Activated naive CD4-positive, alpha-beta T cell treated with Interleukin-2 at 50 U/mL for 16 hours (primary cell): ENCODE results near the gene C1QC.
A peak's percentile ranks its signal among the peaks of the same experiment; 100 is the strongest.
"Not testable (repeated sequence)": the region's sequence is repeated elsewhere in the genome, so short reads cannot be mapped to it uniquely, and the experiment has no call there.

Experiments
- DNase-seq: peaks from one replicate; pipeline ENCODE4 v3.0.0-alpha.2; 2020

C1QC gene

GRCh38 chr1:22651941-22652856 lies 8.8 kb downstream of the C1QC start:
- no peak for DNase-seq

- no peak for DNase-seq
Observed at GRCh38 chr1:22652881-22653316, 9.5 kb downstream of the C1QC start, which contains the start of gene C1QB. Gene C1QB (plus strand): TSS chr1:22653236. CDS start chr1:22659463, 6,227 bp downstream.

DNA sequence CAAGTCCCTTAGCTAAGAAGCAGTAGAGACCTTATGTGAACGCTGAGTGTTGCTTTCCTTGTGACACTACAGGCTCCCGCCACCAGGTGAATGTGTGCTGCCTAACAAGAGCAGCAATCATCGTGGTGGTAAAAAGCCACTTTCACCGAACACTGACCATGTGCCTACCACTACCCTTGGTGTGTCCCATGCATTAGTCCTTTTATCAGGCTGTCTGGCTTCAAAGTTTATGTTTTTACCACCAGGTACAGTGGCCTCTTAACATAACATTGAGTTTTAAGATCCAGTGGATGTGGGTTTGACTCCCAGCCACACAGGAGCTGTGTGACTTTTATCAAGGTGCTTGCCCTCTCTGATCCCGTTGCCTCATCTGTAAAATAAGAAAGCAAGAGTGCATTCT lies 11.3 kb downstream of the C1QC start:
- DNase-seq: no peak

DNA sequence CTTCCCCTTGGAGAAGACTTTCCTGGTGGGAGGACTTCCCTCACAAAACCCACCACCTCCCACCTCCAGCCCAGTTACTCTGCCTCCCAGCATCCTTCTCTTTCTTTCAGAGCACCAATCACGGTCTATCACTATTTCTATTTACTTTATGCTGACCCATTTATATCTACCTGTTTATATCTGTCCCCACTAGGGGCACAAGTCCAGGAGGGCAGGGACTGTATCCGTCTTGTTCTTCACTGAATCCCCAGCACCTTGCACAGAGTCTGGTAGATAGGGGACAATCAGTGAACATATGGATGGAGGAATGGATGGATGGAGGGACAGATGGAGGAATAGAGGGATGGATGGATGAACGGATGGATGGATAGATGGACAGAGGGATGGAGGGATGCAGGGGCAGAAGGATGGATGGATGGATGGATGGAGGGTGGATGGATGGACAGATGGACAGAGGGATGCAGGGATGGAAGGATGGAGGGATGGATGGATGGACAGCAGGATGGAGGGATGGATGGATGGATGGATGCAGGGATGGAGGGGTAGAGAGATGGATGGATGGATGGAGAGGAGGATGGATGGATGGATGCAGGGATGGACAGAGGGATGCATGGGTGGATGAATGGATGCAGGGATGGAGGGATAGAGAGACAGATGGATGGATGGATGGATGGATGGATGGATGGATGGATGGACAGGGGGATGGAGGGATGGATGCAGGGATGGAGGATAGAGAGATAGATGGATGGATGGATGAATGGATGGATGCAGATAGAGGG lies 15.1 kb downstream of the C1QC start:
- DNase-seq: no peak

GRCh38 chr1:22660716-22661241 lies 17.3 kb downstream of the C1QC start:
- DNase-seq: no peak

DNA sequence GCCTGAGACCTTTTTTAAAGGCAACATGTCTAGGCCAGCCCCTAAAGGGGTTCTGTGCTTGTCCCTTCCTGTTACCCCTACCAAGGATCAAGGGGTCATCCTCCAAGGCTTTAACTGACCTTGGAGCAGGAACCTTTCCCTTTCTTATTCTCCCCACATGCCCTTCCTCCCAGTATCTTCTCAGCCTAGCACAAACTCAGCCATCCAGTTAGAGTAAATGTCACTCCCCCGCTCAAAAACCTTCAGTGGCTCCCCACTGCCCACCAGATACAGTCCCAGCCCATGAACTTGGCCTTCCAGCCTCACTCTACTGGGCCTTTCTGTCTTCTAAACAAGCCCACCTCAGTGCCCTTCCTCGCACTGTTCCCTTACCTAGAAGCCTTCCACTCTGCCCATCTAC lies 18.4 kb downstream of the C1QC start:
- no peak for DNase-seq

DNA sequence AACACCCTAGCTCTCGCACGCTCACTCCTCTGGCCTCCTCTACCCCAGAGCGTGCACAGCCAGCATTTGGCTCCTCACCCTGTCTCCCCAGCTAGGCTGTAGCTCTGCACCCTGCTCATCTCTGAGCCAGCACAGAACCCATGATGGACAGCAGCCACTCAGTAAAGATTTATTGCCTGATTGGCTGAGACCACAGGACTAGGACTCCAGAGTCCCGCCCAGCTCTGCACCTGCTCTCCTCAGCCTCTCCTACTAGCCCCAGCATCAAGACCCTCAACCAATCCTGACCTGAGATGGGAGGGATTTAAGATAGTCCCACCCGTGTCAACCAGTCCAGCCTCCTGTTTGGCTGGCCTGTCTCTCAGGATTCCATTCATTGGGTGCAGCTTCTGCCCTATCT lies 18.9 kb downstream of the C1QC start:
- DNase-seq: no peak

- no peak for DNase-seq
Observed at GRCh38 chr1:22662986-22663408, 19.6 kb downstream of the C1QC start.

DNA sequence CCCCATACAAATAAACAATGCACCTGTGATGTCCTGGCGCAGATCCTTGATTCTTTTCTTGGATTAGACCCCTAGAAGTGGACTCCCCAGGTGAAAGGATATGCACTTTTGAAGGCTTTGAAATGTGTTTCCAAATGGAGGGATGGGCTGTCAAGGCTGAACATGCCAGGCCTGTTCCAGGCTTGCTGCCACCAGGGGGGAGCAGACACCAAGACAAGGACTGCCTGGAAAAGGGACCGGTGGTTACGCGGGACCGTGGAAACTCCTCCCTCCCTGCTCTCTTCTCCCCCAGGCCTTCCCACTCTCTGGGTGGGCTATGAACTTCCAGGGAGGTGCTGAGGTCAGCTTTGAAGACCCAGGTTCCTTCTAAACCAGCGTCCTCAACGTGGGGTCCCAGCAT lies 22.3 kb downstream of the C1QC start:
- no peak for DNase-seq

DNA sequence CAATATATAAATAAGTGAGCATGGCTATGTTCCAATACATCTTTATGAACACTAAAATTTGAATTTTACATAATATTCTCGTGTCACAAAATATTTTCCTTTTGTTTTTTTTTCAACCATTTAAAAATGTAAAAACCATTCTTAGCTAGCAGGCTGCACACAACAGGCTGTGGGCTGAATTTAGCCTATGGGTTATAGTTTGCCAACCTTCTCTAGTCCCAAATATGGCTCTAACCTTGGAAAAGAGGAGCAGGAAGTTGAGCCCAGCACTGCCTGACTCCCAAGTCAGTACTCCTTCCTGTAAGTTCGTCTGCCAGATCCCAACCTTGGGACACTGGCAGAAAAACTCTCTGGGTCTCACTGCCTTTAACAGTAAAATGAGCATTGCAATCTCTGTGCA lies 23.0 kb downstream of the C1QC start:
- DNase-seq: no peak

DNA sequence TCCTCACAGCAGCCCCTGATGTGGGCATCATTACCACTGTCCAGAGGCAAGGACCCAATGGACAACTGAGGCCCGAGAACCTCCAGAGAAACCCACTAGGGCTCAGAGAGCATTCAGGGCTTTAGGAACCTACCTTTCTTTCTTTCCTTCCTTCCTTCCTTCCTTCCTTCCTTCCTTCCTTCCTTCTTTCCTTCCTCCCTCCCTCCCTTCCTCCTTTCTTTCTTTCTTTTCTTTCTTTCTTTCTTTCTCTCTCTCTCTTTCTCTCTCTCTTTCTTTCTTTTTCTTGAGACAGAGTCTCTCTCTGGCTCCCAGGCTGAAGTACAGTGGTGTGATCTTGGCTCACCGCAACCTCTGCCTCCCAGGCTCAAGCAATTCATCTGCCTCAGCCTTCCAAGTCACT lies 25.4 kb downstream of the C1QC start:
- DNase-seq: not testable (repeated sequence)

- no peak for DNase-seq
Observed at GRCh38 chr1:22670352-22670975, 27.0 kb downstream of the C1QC start.

DNA sequence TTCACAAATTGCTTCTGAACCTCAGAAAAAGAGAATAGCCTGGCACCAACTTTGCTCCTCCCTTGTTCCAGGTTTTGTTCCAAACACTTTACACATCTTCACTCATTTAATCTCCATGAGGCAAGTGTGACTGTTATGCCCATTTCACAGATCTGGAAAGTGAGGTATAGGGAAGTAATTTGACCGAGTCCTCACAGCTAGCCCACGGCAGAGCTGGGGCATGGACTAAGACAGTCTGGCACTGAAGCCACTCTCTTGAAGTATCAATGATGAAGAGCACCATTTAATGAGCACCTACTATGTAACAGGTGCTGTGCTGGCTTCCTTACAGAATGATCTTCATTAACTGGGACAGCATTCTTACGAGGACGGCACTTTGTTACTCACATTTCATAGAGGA lies 28.6 kb downstream of the C1QC start:
- DNase-seq: no peak

DNA sequence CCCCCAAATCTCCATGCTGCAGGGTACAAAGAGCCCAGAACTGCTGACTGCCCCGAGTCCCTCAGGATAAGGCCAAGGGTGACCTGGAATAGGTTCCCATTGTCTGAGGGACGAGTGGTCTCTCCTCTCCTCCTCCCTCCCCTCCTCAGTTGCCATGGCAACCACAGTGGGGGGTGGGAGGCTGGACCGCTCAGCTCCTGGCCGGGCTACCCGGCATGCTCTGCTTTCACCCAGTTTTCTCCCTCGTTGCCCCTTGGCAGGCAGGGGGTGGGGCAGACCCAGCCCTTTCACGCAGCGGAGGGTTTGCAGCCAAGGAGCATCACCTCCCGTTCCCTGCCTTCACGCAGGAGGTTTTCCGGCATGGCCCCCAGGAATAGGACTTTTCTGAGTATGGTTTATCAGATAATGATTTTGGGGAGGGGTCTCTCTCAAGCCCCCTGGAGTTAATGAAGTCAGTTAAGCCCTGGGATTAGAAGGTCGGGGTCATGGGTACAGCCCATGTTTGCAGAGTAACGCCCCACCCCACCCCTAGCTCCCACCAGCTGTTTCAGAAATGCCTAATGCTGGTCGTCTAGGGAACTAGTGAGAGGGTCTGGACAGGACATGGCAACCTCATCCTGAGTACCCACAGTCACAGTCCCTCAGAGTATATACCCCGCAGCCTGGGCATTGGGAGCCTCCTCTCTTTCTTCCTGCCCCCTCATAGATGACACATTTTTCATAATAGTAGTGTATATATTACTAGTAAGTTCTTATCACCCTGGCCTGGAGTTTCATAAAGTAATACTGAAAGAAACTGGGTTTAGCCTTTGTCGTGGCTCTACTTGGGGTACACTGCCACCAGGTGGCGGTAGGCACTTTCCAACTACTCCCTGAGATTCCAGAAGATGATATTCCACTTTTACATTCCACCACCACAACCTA lies 30.3 kb downstream of the C1QC start:
- peak; percentile 16 for DNase-seq

DNA sequence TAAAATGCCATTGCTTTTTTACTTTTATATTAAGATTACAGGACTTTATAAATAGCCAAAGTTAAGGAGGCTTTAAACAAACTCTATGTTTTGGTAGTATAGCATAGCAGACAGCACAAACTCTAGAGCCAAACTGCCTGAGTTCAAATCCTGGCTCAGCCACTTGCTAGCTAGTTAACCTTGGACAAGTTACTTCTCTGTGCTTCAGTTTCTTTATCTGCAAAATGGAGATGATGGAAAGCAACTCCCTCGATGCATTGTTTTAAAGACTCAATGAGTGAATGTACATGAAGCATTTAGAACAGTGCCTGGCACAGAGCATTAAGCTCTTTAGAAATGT lies 30.9 kb downstream of the C1QC start:
- no peak for DNase-seq

DNA sequence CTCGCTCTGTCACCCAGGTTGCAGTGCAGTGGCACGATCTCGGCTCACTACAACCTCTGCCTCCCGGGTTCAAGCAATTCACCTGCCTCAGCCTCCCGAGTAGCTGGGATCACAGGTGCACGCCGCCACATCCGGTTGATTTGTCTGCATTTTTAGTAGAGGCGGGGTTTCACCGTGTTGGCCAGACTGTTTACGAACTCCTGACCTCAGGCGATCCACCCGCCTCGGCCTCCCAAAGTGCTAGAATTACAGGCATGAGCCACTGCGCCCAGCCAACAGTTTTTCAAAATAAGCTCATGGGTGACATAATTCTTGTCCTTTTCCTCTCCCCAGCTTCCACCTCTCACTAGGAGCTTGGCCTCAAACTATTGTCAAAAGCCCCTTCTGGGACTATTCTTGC lies 32.7 kb downstream of the C1QC start:
- DNase-seq: not testable (repeated sequence)

DNA sequence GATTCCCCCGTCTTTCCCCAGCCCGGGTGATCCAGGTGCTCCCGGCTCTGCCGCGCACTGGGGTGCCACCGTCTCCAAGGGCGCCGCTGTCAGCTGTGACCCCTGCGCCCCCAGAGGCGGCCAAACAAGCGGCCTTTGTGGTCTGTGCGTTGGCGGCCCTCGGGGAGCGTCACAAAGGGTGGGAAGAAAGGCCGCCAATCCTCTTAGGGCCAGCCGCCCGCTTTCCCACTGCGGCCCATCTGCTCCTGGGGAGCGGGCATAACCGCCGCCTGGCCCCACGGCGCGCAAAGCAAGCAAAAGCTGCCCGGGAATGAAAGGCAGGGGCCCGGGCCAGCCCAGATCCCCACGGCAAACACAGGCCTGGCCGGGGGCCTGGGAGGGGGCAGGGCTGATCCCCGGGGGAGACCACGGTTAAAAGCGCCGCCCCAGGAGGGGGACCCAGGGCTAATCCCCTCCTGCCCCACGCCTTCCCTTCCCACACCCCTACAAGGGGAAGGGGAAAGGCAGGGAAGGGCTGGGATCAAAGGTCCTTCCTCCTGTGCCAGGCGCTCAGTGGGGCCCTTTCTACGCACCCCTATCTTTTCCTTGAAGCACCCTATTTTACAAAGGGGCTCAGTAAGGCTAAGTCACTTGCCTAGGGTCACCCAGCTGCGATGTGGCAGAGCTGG lies 33.6 kb downstream of the C1QC start:
- DNase-seq: no peak

- DNase-seq: no peak
Observed at GRCh38 chr1:22677931-22678896, 34.8 kb downstream of the C1QC start.

GRCh38 chr1:22680726-22681125 lies 37.3 kb downstream of the C1QC start:
- DNase-seq: no peak

DNA sequence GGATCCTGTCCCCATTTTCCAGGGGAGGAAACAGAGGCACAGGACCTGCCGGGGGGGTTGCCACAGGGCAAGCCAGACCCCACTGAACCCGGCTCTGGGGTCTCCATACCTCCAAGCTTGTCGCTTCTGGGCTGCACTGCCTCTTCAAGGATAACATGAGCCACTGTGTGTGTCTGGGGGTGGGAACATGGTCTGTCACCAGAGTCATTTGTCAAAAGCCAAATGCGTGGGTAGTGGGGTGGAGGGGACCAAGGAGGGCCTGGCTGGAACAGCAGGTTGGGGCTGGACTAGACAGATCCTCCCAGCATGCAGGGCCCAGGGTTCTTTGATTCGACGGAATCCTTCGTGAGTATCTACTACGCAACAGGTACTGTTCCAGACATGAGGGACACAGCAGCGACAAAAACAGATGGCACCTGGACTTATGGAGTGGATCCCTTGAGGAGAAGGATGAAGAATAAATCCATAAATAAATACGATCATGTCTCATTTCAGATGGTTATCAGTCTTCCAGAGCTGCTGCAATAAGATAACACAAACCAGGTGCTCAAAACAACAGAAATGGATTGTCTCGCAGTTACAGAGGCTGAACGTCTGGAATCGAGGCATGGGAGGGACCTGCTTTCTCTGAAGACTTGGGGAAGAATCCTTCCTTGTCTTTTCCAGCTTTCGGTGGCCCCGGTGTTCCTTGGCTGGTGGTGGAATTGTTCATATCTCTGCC lies 38.3 kb downstream of the C1QC start:
- DNase-seq: no peak
